ENCODE measurements around the gene LITAF. TPM values are rescaled to one million over a fixed set of nuclear protein-coding genes. Genes with fewer than 3 reads are reported as not detected.
A peak's percentile ranks its signal among the peaks of the same experiment; 100 is the strongest.

Gene LITAF
- polyA plus RNA-seq, 3 donors, result 67.9 to 118 (median 69.0) TPM

DNA sequence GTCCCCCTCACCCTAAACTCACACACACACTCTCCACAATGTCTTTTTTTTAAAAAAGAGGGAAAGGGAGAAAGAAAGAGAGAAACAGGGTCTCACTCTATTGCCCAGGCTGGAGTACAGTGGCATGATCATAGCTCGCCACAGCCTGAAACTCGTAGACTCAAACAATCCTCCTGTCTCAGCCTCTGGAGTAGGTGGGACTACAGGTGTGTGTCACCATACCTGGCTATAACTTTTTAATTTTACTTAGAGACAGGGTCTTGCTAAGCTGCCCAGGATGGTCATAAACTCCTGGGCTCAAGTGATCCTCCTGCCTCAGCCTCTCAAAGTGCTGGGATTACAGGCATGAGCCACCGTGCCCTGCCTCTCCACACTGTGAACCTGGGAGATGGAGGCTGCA, 24.9 kb downstream of the LITAF start:
- Histone ChIP-seq H2AFZ (ENCODE audit: insufficient read depth, low read depth, low read length, poor library complexity, severe bottlenecking) (no peak overlapping the region), H3K9me3 (replicated peaks in 1 of 2; ENCODE audit: control insufficient read depth in 1 of 2, insufficient read depth in 1 of 2, low read length in 2 of 2) (no peaks in the 10 kb centered on the region), H3K4me3 (replicated peaks in 1 of 3; ENCODE audit: low read depth in 2 of 3, low read length in 3 of 3) (no peak overlapping the region), H3K4me1 (ENCODE audit: control insufficient read depth in 1 of 2, insufficient read depth in 2 of 2, low read length in 2 of 2) (peaks cover 0 to 3% of the 10 kb centered on the region in 2 donors), H4K20me1 (ENCODE audit: insufficient read depth, low read length) (peaks cover 95% of the 10 kb centered on the region), H3K4me2 (replicated peaks; ENCODE audit: extremely low read depth, low read length, poor library complexity, severe bottlenecking) (no peak overlapping the region), H3K79me2 (ENCODE audit: insufficient read depth, low read length) (peaks cover 60% of the 10 kb centered on the region), H3K27me3 (ENCODE audit: control insufficient read depth in 2 of 2, insufficient read depth in 2 of 2, low read length in 2 of 2) (no peaks in the 10 kb centered on the region), H3K27ac (ENCODE audit: low read depth in 1 of 2, low read length in 2 of 2) (no peak overlapping the region), H3K9ac (ENCODE audit: insufficient read depth, low read length, poor library complexity, severe bottlenecking) (no peak overlapping the region), H3K36me3 (replicated peaks in 1 of 2; ENCODE audit: control insufficient read depth in 1 of 2, insufficient read depth in 2 of 2, low read length in 2 of 2) (peaks cover 7 to 25% of the 10 kb centered on the region in 2 donors)
- peaks cover 0 to 4% (median 1%) of the 10 kb centered on the region in 7 donors for H3K9me3 Mint-ChIP-seq
- peaks cover 29% of the 10 kb centered on the region for H3K4me1 Mint-ChIP-seq
- peak overlapping the region in 1 of 7 donors; percentile 76 for H3K27ac Mint-ChIP-seq
- TF ChIP-seq, protein P1, sequence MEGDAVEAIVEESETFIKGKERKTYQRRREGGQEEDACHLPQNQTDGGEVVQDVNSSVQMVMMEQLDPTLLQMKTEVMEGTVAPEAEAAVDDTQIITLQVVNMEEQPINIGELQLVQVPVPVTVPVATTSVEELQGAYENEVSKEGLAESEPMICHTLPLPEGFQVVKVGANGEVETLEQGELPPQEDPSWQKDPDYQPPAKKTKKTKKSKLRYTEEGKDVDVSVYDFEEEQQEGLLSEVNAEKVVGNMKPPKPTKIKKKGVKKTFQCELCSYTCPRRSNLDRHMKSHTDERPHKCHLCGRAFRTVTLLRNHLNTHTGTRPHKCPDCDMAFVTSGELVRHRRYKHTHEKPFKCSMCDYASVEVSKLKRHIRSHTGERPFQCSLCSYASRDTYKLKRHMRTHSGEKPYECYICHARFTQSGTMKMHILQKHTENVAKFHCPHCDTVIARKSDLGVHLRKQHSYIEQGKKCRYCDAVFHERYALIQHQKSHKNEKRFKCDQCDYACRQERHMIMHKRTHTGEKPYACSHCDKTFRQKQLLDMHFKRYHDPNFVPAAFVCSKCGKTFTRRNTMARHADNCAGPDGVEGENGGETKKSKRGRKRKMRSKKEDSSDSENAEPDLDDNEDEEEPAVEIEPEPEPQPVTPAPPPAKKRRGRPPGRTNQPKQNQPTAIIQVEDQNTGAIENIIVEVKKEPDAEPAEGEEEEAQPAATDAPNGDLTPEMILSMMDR (IDR thresholded peaks at IDR 0.05), result no peak
- peaks cover 0 to 13% (median 3%) of the 10 kb centered on the region in 3 donors for H3K27me3 Mint-ChIP-seq (ENCODE audit: low read depth in 3 of 3)
- 100% methylated on average over 1 of the region's 3 CpGs for WGBS (ENCODE audit: insufficient coverage)
- DNase-seq, result no peak
- no peak overlapping the region for H3K4me3 Mint-ChIP-seq
- H3K36me3 Mint-ChIP-seq, result peaks cover 26 to 54% of the 10 kb centered on the region in 2 donors
- intact Hi-C loops (cut with micrococcal nuclease), result no loop called here

DNA sequence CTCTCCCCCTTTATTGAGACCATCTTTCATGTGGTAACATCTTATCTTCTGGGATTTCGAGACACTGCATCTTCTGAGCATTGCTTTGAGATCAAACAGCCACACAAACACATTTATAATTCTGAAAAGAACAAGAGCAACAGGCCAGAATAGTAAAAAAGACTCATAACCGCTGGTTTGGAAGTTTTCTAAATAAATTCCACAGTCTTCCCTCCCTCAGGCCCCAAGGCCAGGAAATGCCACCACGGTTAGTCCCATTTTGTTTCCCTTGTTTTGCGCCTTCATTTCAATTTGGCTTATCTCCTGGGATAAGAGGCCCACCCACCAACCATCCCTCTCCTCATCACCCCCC, 25.3 kb downstream of the LITAF start:
- Histone ChIP-seq H3K4me3 (replicated peaks in 1 of 3; ENCODE audit: low read depth in 2 of 3, low read length in 3 of 3) (no peak overlapping the region), H3K9ac (ENCODE audit: insufficient read depth, low read length, poor library complexity, severe bottlenecking) (no peak overlapping the region), H3K4me2 (replicated peaks; ENCODE audit: extremely low read depth, low read length, poor library complexity, severe bottlenecking) (no peak overlapping the region), H3K79me2 (ENCODE audit: insufficient read depth, low read length) (peaks cover 56% of the 10 kb centered on the region), H3K27ac (ENCODE audit: low read depth in 1 of 2, low read length in 2 of 2) (no peak overlapping the region), H3K4me1 (ENCODE audit: control insufficient read depth in 1 of 2, insufficient read depth in 2 of 2, low read length in 2 of 2) (peaks cover 0 to 3% of the 10 kb centered on the region in 2 donors), H3K27me3 (ENCODE audit: control insufficient read depth in 2 of 2, insufficient read depth in 2 of 2, low read length in 2 of 2) (no peaks in the 10 kb centered on the region), H2AFZ (ENCODE audit: insufficient read depth, low read depth, low read length, poor library complexity, severe bottlenecking) (no peak overlapping the region), H3K36me3 (replicated peaks in 1 of 2; ENCODE audit: control insufficient read depth in 1 of 2, insufficient read depth in 2 of 2, low read length in 2 of 2) (peaks cover 10 to 25% of the 10 kb centered on the region in 2 donors), H4K20me1 (ENCODE audit: insufficient read depth, low read length) (peaks cover 95% of the 10 kb centered on the region), H3K9me3 (replicated peaks in 1 of 2; ENCODE audit: control insufficient read depth in 1 of 2, insufficient read depth in 1 of 2, low read length in 2 of 2) (peaks cover 0 to 1% of the 10 kb centered on the region in 2 donors)
- 90% methylated on average over 2 of the region's 4 CpGs for WGBS (ENCODE audit: insufficient coverage)
- TF ChIP-seq, protein P1 (IDR thresholded peaks at IDR 0.05), result no peak
- Mint-ChIP-seq H3K4me3 (no peak overlapping the region), H3K27ac (peak overlapping the region in 2 of 7 donors; percentile 31 to 76), H3K27me3 (ENCODE audit: low read depth in 3 of 3) (peaks cover 0 to 14% (median 2%) of the 10 kb centered on the region in 3 donors), H3K4me1 (peaks cover 29% of the 10 kb centered on the region), H3K36me3 (peaks cover 27 to 54% of the 10 kb centered on the region in 2 donors), H3K9me3 (peaks cover 0 to 7% (median 5%) of the 10 kb centered on the region in 7 donors)
- intact Hi-C loops (cut with micrococcal nuclease), result no loop called here
- no peak for DNase-seq

Measured in CD14-positive monocyte (primary cell).